Measurements from ENCODE around the gene TUBB4A.

Gene TUBB4A

GRCh38 chr19:6470173-6470572, 31.9 kb downstream of the TUBB4A start:
- no peak for TF ChIP-seq CTCF (conservative IDR thresholded peaks at IDR 0.05; ENCODE audit: control insufficient read depth, insufficient read depth, low read depth, low read length)
- no peak for DNase-seq (ENCODE audit: low read depth)
- H3K4me3 ChIP-seq (ENCODE audit: control insufficient read depth, low read depth, low read length) = no peak overlapping the region

GRCh38 chr19:6467384-6467783, 34.7 kb downstream of the TUBB4A start:
- DNase-seq (ENCODE audit: low read depth) = no peak
- TF ChIP-seq CTCF (conservative IDR thresholded peaks at IDR 0.05; ENCODE audit: control insufficient read depth, insufficient read depth, low read depth, low read length) = no peak
- no peak overlapping the region for H3K4me3 ChIP-seq (ENCODE audit: control insufficient read depth, low read depth, low read length)

- DNase-seq (ENCODE audit: low read depth) = no peak
- no peak overlapping the region for H3K4me3 ChIP-seq (ENCODE audit: control insufficient read depth, low read depth, low read length)
- TF ChIP-seq CTCF (conservative IDR thresholded peaks at IDR 0.05; ENCODE audit: control insufficient read depth, insufficient read depth, low read depth, low read length) = no peak
These were observed 35.4 kb downstream of the TUBB4A start for GRCh38 chr19:6466526-6467248.

- no peak overlapping the region for H3K4me3 ChIP-seq (ENCODE audit: control insufficient read depth, low read depth, low read length)
- TF ChIP-seq CTCF (conservative IDR thresholded peaks at IDR 0.05; ENCODE audit: control insufficient read depth, insufficient read depth, low read depth, low read length) = no peak
- DNase-seq (ENCODE audit: low read depth) = no peak
These were observed 36.4 kb downstream of the TUBB4A start for GRCh38 chr19:6465663-6466062.

GRCh38 chr19:6465006-6465405, 37.1 kb downstream of the TUBB4A start:
- no peak for TF ChIP-seq CTCF (conservative IDR thresholded peaks at IDR 0.05; ENCODE audit: control insufficient read depth, insufficient read depth, low read depth, low read length)
- no peak for DNase-seq (ENCODE audit: low read depth)
- no peak overlapping the region for H3K4me3 ChIP-seq (ENCODE audit: control insufficient read depth, low read depth, low read length)

- no peak for TF ChIP-seq CTCF (conservative IDR thresholded peaks at IDR 0.05; ENCODE audit: control insufficient read depth, insufficient read depth, low read depth, low read length)
- H3K4me3 ChIP-seq (ENCODE audit: control insufficient read depth, low read depth, low read length) = no peak within 1 kb of the TSS
- no peak for DNase-seq (ENCODE audit: low read depth)
These were observed 37.8 kb downstream of the TUBB4A start, which contains the start of gene CRB3 for GRCh38 chr19:6464070-6464873. Gene CRB3 (plus strand): TSS chr19:6464271. CDS start chr19:6464702, 431 bp downstream.
